ENCODE data around the gene MKS1. TPM values are rescaled to one million over a fixed set of nuclear protein-coding genes. Genes with fewer than 3 reads are reported as not detected.

MKS1 gene
- total RNA-seq, 4 donors from 2014 or later, result 2.2 to 6.7 (median 2.8) TPM

DNA sequence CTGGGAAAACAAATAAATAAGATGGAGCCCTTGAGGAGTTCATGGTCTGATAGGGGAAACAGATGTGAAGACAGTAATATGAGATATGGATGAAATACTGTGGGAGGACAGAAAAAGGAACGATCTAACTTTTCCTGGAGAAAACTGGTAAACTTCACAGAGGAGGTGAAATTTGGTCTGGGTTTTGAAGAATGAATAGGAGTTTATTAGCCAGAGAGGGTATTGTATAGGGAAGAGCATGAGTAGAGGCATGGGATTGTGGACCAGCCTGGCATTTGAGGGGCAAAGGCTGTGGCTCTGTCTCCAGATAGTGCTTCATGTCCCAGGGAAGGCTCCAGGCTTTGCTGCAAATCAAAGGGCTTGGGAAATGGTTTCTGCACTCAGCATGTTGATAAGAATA, 20.9 kb upstream of the MKS1 start:
- no peak for TF ChIP-seq POLR2A (IDR thresholded peaks at IDR 0.05)
- TF ChIP-seq, protein P1, sequence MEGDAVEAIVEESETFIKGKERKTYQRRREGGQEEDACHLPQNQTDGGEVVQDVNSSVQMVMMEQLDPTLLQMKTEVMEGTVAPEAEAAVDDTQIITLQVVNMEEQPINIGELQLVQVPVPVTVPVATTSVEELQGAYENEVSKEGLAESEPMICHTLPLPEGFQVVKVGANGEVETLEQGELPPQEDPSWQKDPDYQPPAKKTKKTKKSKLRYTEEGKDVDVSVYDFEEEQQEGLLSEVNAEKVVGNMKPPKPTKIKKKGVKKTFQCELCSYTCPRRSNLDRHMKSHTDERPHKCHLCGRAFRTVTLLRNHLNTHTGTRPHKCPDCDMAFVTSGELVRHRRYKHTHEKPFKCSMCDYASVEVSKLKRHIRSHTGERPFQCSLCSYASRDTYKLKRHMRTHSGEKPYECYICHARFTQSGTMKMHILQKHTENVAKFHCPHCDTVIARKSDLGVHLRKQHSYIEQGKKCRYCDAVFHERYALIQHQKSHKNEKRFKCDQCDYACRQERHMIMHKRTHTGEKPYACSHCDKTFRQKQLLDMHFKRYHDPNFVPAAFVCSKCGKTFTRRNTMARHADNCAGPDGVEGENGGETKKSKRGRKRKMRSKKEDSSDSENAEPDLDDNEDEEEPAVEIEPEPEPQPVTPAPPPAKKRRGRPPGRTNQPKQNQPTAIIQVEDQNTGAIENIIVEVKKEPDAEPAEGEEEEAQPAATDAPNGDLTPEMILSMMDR (IDR thresholded peaks at IDR 0.05 in 4 of 5, conservative IDR thresholded peaks at IDR 0.05 in 1 of 5), result no peak
- H3K9me3 ChIP-seq, result no peaks in the 10 kb centered on the region
- in situ Hi-C loops (cut with MboI; ENCODE audit: low sequenced_read_pairs in 4 of 4), result no loop called here
- ATAC-seq (no peak), DNase-seq (no peak)
- no peak overlapping the region for H3K27ac ChIP-seq
- intact Hi-C loops (cut with DNase I; ENCODE audit: low total_unique reads), result no loop called here
- H3K4me3 ChIP-seq, result no peak overlapping the region
- no peaks in the 10 kb centered on the region for H3K36me3 ChIP-seq
- peaks cover 0 to 18% (median 13%) of the 10 kb centered on the region in 3 donors for H3K27me3 ChIP-seq
- no peaks in the 10 kb centered on the region for H3K4me1 ChIP-seq

DNA sequence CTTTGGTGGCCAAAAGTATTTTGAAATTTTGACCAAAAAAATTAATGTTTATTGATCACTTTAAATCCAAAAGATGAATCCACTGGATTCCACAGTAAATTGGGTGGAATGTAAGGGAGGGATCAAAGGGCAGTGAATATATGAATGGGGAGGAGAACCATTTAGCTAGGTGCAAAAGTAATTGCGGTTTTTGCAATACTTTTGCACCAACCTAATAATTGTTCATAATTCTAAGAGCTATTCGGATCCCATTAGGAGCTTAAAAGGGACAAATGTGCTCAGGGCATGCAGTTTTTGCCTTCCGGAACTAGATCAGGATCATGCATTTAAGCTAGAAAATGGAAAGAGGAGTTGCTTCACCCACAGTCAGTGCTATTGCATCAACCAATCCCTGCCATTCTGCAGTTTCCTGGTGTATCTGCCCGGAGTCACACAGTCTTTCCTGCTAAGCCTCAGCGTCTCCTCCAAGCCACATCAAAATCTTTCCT, 19.1 kb upstream of the MKS1 start, which contains the start of gene LPO:
Gene LPO, plus strand, starts transcription at position 438 of the 488 bp plus-strand sequence. CDS start 4,396 bp downstream, outside the sequence.
- in situ Hi-C loops (cut with MboI; ENCODE audit: low sequenced_read_pairs in 4 of 4), result no loop called here
- H3K36me3 ChIP-seq, result no peaks in the 10 kb centered on the region
- DNase-seq (no peak), ATAC-seq (no peak)
- H3K4me1 ChIP-seq, result no peaks in the 10 kb centered on the region
- no peaks in the 10 kb centered on the region for H3K9me3 ChIP-seq
- intact Hi-C loops (cut with DNase I; ENCODE audit: low total_unique reads), result no loop called here
- H3K27ac ChIP-seq, result no peak within 1 kb of the TSS
- no peak within 1 kb of the TSS for H3K4me3 ChIP-seq
- peaks cover 0 to 18% (median 17%) of the 10 kb centered on the region in 3 donors for H3K27me3 ChIP-seq
- TF ChIP-seq, protein P1 (IDR thresholded peaks at IDR 0.05 in 4 of 5, conservative IDR thresholded peaks at IDR 0.05 in 1 of 5), result no peak
- TF ChIP-seq POLR2A (IDR thresholded peaks at IDR 0.05), result no peak

DNA sequence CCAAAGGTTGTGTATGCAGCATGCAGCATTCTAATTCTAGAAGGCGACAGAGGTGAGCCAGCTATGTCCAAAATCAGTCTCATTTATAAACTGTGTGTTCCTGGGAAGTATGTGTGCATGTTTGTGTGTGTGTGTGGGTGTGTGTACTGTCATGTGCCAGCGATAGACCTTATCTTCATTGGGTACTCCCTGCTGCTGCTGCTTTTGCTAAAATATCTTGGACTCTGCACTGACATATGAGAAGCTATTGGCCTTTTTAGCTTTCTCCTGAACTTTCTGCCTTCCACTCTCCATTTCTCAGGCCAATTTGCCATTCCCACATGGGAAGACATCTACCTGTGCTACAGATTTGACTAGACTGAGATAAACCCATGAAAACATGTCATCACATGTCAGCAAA, 17.3 kb upstream of the MKS1 start:
- H3K9me3 ChIP-seq, result no peaks in the 10 kb centered on the region
- no peaks in the 10 kb centered on the region for H3K4me1 ChIP-seq
- TF ChIP-seq, protein P1 (IDR thresholded peaks at IDR 0.05 in 4 of 5, conservative IDR thresholded peaks at IDR 0.05 in 1 of 5), result no peak
- no peak for TF ChIP-seq POLR2A (IDR thresholded peaks at IDR 0.05)
- no peak for ATAC-seq
- intact Hi-C loops (cut with DNase I; ENCODE audit: low total_unique reads) (no loop called here), in situ Hi-C loops (cut with MboI; ENCODE audit: low sequenced_read_pairs in 4 of 4) (no loop called here)
- H3K27ac ChIP-seq, result no peak overlapping the region
- H3K36me3 ChIP-seq, result no peaks in the 10 kb centered on the region
- H3K4me3 ChIP-seq, result no peak overlapping the region
- H3K27me3 ChIP-seq, result peaks cover 0 to 18% (median 18%) of the 10 kb centered on the region in 3 donors
- no peak for DNase-seq

DNA sequence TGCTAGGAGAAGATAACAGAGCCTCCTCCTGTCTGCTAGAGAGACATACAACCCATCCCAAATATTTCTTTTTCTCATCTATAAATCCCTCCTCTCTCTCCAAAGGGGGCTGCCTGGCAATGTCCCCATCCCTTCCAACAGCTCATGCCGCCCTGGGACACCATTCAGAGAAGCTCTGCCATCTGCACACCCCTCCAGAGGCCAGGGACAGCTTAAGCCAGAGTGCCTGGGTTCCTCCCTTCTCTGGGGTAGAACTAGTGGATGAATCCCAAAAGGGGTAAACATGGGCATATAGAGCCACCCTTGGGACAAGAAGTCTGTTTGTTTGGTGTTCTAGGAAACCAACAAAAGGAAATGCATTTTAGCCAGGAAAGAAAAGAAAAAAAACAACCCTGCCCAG, 16.8 kb upstream of the MKS1 start:
- no peaks in the 10 kb centered on the region for H3K4me1 ChIP-seq
- in situ Hi-C loops (cut with MboI; ENCODE audit: low sequenced_read_pairs in 4 of 4), result no loop called here
- H3K4me3 ChIP-seq, result no peak overlapping the region
- DNase-seq (no peak), ATAC-seq (no peak)
- no peaks in the 10 kb centered on the region for H3K36me3 ChIP-seq
- TF ChIP-seq, protein P1 (IDR thresholded peaks at IDR 0.05 in 4 of 5, conservative IDR thresholded peaks at IDR 0.05 in 1 of 5), result no peak
- TF ChIP-seq POLR2A (IDR thresholded peaks at IDR 0.05), result no peak
- H3K27me3 ChIP-seq, result peaks cover 0 to 18% (median 16%) of the 10 kb centered on the region in 3 donors
- H3K27ac ChIP-seq, result no peak overlapping the region
- no peaks in the 10 kb centered on the region for H3K9me3 ChIP-seq
- intact Hi-C loops (cut with DNase I; ENCODE audit: low total_unique reads), result no loop called here

DNA sequence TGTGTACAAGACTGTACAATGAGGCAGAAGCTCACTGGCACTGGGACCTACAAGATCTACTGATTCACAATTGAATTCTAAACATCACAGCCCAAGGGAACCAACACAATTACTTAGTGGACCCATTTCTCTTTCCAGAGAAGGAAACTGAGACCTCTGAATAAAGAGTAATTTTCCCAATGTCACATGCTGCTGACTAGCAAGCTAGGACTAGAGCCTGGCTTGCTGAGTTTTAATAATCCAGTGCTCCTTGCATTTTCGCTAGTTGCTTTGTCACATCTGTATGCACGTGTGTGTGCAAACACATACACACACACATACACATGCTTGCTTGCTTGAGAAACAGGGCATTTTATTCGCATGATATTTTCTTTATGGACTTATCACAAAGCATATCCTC, 15.5 kb upstream of the MKS1 start:
- Histone ChIP-seq H3K36me3 (no peaks in the 10 kb centered on the region), H3K4me3 (no peak overlapping the region), H3K27me3 (peaks cover 0 to 15% (median 13%) of the 10 kb centered on the region in 3 donors), H3K27ac (no peak overlapping the region), H3K4me1 (no peaks in the 10 kb centered on the region), H3K9me3 (no peaks in the 10 kb centered on the region)
- TF ChIP-seq, protein P1 (IDR thresholded peaks at IDR 0.05 in 4 of 5, conservative IDR thresholded peaks at IDR 0.05 in 1 of 5), result no peak
- intact Hi-C loops (cut with DNase I; ENCODE audit: low total_unique reads) (no loop called here), in situ Hi-C loops (cut with MboI; ENCODE audit: low sequenced_read_pairs in 4 of 4) (no loop called here)
- ATAC-seq, result no peak
- DNase-seq, result no peak

Measured in gastrocnemius medialis (tissue), 4 donors.